ENCODE measurements around the gene PSIP1.
A peak's percentile ranks its signal among the peaks of the same experiment; 100 is the strongest.

Gene PSIP1

GRCh38 chr9:15421532-15421931 lies 89.2 kb downstream of the PSIP1 start:
- POLR2A ChIA-PET (ENCODE audit: low non-redundant PET), result no interaction called here
- no peak overlapping the region for H3K27ac ChIP-seq
- no peak for DNase-seq (ENCODE audit: low spot score)
- TF ChIP-seq, protein P1, sequence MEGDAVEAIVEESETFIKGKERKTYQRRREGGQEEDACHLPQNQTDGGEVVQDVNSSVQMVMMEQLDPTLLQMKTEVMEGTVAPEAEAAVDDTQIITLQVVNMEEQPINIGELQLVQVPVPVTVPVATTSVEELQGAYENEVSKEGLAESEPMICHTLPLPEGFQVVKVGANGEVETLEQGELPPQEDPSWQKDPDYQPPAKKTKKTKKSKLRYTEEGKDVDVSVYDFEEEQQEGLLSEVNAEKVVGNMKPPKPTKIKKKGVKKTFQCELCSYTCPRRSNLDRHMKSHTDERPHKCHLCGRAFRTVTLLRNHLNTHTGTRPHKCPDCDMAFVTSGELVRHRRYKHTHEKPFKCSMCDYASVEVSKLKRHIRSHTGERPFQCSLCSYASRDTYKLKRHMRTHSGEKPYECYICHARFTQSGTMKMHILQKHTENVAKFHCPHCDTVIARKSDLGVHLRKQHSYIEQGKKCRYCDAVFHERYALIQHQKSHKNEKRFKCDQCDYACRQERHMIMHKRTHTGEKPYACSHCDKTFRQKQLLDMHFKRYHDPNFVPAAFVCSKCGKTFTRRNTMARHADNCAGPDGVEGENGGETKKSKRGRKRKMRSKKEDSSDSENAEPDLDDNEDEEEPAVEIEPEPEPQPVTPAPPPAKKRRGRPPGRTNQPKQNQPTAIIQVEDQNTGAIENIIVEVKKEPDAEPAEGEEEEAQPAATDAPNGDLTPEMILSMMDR (conservative IDR thresholded peaks at IDR 0.05; ENCODE audit: low read depth), result no peak
- CTCF ChIA-PET, result no interaction called here

GRCh38 chr9:15420796-15421195 lies 90.0 kb downstream of the PSIP1 start:
- ChIA-PET CTCF (no interaction called here), POLR2A (ENCODE audit: low non-redundant PET) (no interaction called here)
- TF ChIP-seq, protein P1 (conservative IDR thresholded peaks at IDR 0.05; ENCODE audit: low read depth), result no peak
- H3K27ac ChIP-seq, result no peak overlapping the region
- DNase-seq (ENCODE audit: low spot score), result no peak

DNA sequence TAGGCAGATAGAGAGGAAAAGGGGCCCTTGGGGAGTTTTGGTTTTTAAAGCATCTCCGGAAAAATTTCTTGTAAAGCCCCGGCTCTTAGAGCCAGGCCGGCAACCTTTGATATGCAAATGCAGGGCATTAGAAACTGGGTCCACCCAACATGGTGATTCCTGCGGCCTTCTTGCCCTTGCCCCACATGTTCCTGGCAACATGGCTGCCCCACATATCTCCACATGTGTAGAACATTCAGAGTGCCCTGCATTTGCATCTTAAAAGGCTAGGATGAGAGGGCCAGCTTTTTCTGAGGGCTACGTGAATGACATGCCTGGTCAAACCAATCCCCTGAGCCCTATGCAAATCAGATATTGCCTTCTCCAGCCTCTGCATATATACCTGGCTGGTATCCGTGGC lies 93.1 kb downstream of the PSIP1 start:
- TF ChIP-seq, protein P1 (conservative IDR thresholded peaks at IDR 0.05; ENCODE audit: low read depth), result no peak
- no peak overlapping the region for H3K27ac ChIP-seq
- CTCF ChIA-PET, result no interaction called here
- no peak for DNase-seq (ENCODE audit: low spot score)
- POLR2A ChIA-PET (ENCODE audit: low non-redundant PET), result no interaction called here

- POLR2A ChIA-PET (ENCODE audit: low non-redundant PET), result no interaction called here
- CTCF ChIA-PET, result interaction anchor here (0.7 kb wide), 1 partner anchor 107 kb away, joined by 3 read pairs; no protein-coding TSS in a partner anchor
- H3K27ac ChIP-seq, result no peak overlapping the region
- DNase-seq (ENCODE audit: low spot score), result peak; percentile 26
- TF ChIP-seq, protein P1 (conservative IDR thresholded peaks at IDR 0.05; ENCODE audit: low read depth), result peak; percentile 27; the same call in 1 of the 2 replicates
These were observed 93.9 kb downstream of the PSIP1 start for GRCh38 chr9:15416880-15417279.

Data from RWPE1 (cell line).